GM21528 (cell line): Measurements from ENCODE around the gene PTPRM.

Source experiments
- ATAC-seq: cut with Tn5 transposase; IDR thresholded peaks from one replicate; pipeline ENCODE4 v1.9.1; 2021; ENCODE audit warnings: mild to moderate bottlenecking, moderate library complexity; ENCODE audit not compliant: unreplicated experiment, low FRiP score

The PTPRM gene

DNA sequence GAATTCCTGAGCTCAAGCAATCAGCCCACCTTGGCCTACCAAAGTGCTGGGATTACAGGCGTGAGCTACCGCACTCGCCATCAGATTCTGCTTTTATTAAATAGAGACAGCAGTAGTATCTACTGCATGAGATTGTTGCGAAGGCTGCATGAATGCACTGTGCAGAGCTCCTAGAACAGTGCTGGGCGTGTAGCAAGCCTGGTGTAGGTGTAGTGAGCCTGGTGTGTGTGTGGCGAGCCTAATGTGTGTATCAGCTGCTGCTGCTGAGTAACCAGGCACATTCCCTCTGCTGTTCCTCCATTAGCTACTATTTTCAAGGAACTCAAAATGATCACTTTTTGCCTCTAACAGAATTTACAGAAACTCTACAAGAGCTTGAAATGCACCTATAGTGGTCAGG, 57.6 kb downstream of the PTPRM start:
- no peak for ATAC-seq

GRCh38 chr18:7626175-7626921, 59.2 kb downstream of the PTPRM start:
- ATAC-seq: no peak

DNA sequence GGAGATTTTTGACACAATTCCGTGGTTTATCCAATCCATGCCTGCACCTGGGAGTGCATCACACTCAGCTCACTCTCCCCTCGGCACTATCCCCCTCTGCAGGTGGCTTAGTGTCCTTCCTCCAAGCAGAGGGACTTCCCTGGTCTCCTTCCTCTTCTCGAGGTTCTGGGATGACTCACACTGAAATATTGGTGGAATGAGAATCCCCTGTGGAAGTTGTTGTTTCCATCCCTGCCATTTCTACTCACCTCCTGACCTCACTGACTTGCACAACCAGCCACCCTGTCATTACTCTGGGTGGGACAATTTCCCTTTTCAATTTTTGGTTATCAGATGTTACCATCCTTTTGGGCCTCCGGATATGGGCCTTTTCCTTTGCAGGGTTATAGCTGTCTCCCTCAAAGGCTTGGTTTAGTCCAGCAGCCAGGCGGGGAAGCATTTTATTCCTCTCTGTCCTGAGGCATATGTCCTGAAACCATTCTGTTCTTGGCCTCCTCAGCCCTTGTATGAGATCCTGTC, 59.9 kb downstream of the PTPRM start:
- ATAC-seq: no peak

GRCh38 chr18:7629416-7629815, 62.3 kb downstream of the PTPRM start:
- ATAC-seq: no peak

GRCh38 chr18:7630731-7631442, 63.8 kb downstream of the PTPRM start:
- ATAC-seq: no peak

GRCh38 chr18:7632152-7633098, 65.3 kb downstream of the PTPRM start:
- no peak for ATAC-seq

- no peak for ATAC-seq
Measured at GRCh38 chr18:7633171-7633570, 66.1 kb downstream of the PTPRM start.

GRCh38 chr18:7635948-7636347, 68.8 kb downstream of the PTPRM start:
- no peak for ATAC-seq

DNA sequence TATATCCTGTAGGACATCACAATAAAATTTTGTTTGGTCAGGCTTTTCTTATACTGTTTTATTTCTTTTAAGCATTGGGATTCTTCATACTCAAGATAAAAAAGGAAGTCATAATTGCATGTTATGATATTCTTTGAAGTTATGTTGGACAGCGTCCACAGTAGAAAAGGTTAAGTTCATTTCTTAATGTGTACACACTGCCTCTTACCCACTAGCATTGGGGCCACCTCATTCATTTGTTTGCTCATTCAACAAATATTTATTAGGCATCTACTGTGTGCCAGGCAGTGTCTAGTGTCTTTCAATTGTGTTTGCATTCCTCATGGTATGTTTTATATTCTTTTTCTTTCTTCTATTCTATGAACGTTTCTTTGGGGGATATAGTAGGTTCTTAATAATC, 70.2 kb downstream of the PTPRM start:
- no peak for ATAC-seq

DNA sequence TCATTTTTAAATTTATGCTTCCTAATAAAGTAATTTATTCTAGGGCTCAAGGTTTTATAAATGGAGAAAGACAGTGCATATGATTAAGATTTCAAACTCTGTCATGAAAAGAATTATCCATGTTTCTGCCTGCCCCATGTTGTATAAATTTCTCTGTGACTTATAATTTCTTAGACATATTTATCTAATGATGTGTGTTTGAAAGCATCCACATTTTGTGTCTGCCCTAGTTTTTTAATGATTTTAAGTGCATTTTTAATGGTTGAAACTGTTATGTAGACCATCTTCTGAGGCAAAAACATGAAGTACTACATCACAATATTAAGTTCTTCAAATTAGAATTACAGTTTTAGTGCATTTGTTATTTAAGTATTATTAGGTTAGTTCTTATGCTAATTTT, 71.2 kb downstream of the PTPRM start:
- ATAC-seq: no peak

- ATAC-seq: no peak
Measured at GRCh38 chr18:7641813-7642212, 74.7 kb downstream of the PTPRM start.

DNA sequence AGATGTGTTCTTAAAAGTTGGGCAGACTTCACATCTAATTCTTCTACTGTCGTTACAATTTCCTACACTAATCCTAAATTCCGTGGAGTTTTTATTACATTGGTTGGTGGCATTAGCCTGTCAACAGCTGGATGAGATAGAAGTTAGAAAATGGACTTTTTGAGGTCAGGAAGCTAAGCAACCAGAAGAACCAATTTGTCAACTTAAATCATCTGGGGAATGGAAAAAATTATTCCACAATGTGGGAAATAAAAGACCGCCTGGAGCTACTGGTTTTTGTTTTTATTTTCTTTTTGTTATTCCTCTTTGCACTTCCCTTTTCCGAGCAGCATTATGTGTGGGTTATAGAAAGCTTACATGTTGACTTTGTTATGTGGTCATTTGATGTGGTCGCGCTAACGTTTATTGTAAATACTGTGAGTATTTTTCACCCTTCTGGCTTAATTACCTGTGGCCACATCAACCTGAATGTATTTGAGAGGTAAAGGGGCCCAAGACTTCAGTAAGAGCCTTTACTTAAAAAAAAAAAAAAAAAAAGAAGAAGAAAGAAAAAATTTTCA, 75.3 kb downstream of the PTPRM start:
- no peak for ATAC-seq

DNA sequence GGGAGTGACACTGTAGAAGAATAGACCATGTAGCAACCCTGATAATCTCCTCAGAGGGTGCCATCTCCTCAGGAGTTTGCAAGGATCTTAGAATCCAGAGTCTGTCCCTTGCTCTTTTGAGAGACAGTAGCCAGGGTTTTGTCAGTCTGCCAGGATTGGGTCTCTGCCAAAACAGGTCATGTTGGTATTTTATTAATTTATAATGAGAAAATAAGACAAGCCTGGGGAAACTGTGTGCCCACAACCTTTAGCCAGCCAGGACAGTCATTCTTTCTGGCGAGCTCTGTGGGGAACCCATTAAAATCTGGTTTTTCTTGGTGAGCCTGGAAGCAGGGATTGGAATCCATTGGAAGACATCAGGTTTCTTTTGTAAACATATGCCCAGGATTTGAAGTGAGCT, 78.6 kb downstream of the PTPRM start:
- no peak for ATAC-seq

GRCh38 chr18:7646174-7646886, 79.2 kb downstream of the PTPRM start:
- no peak for ATAC-seq

GRCh38 chr18:7647500-7647899, 80.4 kb downstream of the PTPRM start:
- no peak for ATAC-seq

- no peak for ATAC-seq
Measured at GRCh38 chr18:7657050-7657449, 89.9 kb downstream of the PTPRM start.

DNA sequence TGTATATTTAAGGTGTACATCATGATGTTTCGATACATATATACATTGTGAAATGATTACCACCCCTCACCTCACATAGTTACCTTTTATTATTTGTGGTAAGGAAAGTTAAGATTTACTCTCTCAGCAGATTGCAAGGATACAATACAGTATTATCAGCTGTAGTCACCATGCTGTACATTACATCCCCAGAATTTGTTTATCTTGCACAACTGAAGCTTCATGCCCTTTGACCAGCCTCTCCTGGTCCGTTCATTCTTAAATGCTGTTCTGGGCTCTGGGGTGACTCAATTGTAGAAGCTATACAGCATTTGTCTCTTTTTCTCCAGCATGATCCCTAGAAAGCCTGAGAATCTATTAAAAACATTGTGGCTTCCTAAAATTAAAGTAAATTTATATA, 90.8 kb downstream of the PTPRM start:
- no peak for ATAC-seq

DNA sequence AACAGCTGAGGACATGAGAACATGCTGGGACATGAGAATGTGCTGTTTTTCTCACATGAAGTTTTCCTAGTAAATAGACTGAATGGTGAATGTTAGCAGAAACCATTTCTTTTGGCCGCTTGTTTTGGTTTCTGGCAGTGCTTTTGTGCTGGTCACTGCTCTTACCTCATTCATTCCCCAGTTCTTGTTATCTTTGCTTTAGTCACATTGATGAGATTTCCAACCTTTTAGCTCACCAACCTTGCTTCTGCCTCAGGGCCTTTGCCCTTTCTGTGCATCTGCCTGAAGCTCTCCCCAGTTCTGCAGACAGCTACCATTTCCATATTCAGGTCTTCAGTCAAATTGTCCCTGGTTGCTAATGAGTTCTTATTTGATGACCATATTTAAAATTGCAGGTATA, 91.6 kb downstream of the PTPRM start:
- ATAC-seq: no peak

- ATAC-seq: no peak
Measured at GRCh38 chr18:7661207-7661606, 94.1 kb downstream of the PTPRM start.

DNA sequence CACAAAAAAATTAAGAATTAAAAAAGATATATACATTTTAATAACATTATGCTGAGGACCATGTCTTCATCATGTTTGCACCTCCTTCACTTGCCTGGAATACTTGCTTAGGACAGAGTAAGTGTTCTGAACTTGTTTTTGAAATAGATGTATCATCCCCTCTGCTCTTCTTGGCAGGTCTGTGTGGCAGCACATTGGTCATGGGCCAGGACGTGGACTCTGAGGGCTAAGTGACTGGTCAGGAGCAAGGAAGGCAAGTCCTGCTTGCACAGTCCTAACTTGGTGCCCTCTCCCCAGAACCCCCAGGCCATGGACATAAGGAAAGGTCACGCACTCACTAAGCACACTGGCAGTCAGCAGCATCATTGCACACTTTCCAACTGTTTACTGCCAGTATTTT, 95.8 kb downstream of the PTPRM start:
- no peak for ATAC-seq
